Activated CD4-positive, CD25-positive, alpha-beta regulatory T cell treated with anti-CD3 and anti-CD28 coated beads, Interleukin-2, amount 50 U/mL, for 24 hours (primary cell): ENCODE measurements around the gene KRTAP2-3.
"Not testable (repeated sequence)": the region's sequence is repeated elsewhere in the genome, so short reads cannot be mapped to it uniquely, and the experiment has no call there.

ENCODE experiments used
- ATAC-seq, 2 donors: fragments of 150-1000 bp; cut with Tn5 transposase; one replicate each; pipeline ENCODE4 v1.10.0; 2021; ENCODE audit warnings: mild to moderate bottlenecking in 1 of 2, moderate library complexity in 1 of 2

Gene KRTAP2-3

GRCh38 chr17:41060052-41060604, at the start of gene KRTAP2-3:
Gene KRTAP2-3 (minus strand): TSS chr17:41060114. CDS start chr17:41060050, 64 bp downstream.
- ATAC-seq: no peak

- ATAC-seq: not testable (repeated sequence)
These were observed 48.9 kb upstream of the KRTAP2-3 start for GRCh38 chr17:41108728-41109386.

- ATAC-seq: no peak
These were observed 48.1 kb upstream of the KRTAP2-3 start for GRCh38 chr17:41107941-41108450.

- not testable (repeated sequence) for ATAC-seq
These were observed 45.4 kb upstream of the KRTAP2-3 start, which contains the start of gene KRTAP4-9 for GRCh38 chr17:41105347-41105746. Gene KRTAP4-9 (plus strand): TSS chr17:41105389. CDS start chr17:41105389, 0 bp downstream.

GRCh38 chr17:41104386-41105038, 44.6 kb upstream of the KRTAP2-3 start:
- ATAC-seq: not testable (repeated sequence)

GRCh38 chr17:41103896-41104295, 44.0 kb upstream of the KRTAP2-3 start:
- ATAC-seq: no peak

- no peak for ATAC-seq
These were observed 41.8 kb upstream of the KRTAP2-3 start, which contains the start of gene KRTAP4-16 for GRCh38 chr17:41101586-41102259. Gene KRTAP4-16 (minus strand): TSS chr17:41102209. CDS start chr17:41102209, 0 bp downstream.

- not testable (repeated sequence) for ATAC-seq
These were observed 40.0 kb upstream of the KRTAP2-3 start for GRCh38 chr17:41099682-41100480.

GRCh38 chr17:41098481-41098880, 38.6 kb upstream of the KRTAP2-3 start:
- ATAC-seq: no peak

GRCh38 chr17:41098042-41098441, 38.1 kb upstream of the KRTAP2-3 start, which contains the start of gene KRTAP4-8:
Gene KRTAP4-8 (minus strand): TSS chr17:41098142. CDS start chr17:41098084, 58 bp downstream.
- ATAC-seq: no peak

GRCh38 chr17:41096055-41096454, 36.1 kb upstream of the KRTAP2-3 start:
- ATAC-seq: no peak

- ATAC-seq: not testable (repeated sequence)
These were observed 28.9 kb upstream of the KRTAP2-3 start for GRCh38 chr17:41088760-41089352.

GRCh38 chr17:41084100-41084856, 24.4 kb upstream of the KRTAP2-3 start, which contains the start of gene KRTAP4-7:
Gene KRTAP4-7 (plus strand): TSS chr17:41084150. CDS start chr17:41084207, 57 bp downstream.
- not testable (repeated sequence) for ATAC-seq

GRCh38 chr17:41083427-41083826, 23.5 kb upstream of the KRTAP2-3 start:
- ATAC-seq: not testable (repeated sequence)

GRCh38 chr17:41082626-41083025, 22.7 kb upstream of the KRTAP2-3 start:
- no peak for ATAC-seq

GRCh38 chr17:41076788-41077187, 16.9 kb upstream of the KRTAP2-3 start:
- no peak for ATAC-seq

GRCh38 chr17:41073676-41074075, 13.8 kb upstream of the KRTAP2-3 start:
- ATAC-seq: no peak

GRCh38 chr17:41071606-41072360, 11.9 kb upstream of the KRTAP2-3 start:
- ATAC-seq: no peak

GRCh38 chr17:41069031-41069430, 9.1 kb upstream of the KRTAP2-3 start:
- ATAC-seq: no peak

- no peak for ATAC-seq
These were observed 7.4 kb upstream of the KRTAP2-3 start for GRCh38 chr17:41067281-41067680.
